ENCODE results near the gene IZUMO1. TPM values are rescaled to one million over a fixed set of nuclear protein-coding genes. Genes with fewer than 3 reads are reported as not detected.
A peak's percentile ranks its signal among the peaks of the same experiment; 100 is the strongest.

Gene IZUMO1
- total and polyA plus RNA-seq, 2 of the 13 experiments (the other 11 are each of a cell fraction or from before 2014, with no cell fraction given): 0.07 to 0.22 TPM

DNA sequence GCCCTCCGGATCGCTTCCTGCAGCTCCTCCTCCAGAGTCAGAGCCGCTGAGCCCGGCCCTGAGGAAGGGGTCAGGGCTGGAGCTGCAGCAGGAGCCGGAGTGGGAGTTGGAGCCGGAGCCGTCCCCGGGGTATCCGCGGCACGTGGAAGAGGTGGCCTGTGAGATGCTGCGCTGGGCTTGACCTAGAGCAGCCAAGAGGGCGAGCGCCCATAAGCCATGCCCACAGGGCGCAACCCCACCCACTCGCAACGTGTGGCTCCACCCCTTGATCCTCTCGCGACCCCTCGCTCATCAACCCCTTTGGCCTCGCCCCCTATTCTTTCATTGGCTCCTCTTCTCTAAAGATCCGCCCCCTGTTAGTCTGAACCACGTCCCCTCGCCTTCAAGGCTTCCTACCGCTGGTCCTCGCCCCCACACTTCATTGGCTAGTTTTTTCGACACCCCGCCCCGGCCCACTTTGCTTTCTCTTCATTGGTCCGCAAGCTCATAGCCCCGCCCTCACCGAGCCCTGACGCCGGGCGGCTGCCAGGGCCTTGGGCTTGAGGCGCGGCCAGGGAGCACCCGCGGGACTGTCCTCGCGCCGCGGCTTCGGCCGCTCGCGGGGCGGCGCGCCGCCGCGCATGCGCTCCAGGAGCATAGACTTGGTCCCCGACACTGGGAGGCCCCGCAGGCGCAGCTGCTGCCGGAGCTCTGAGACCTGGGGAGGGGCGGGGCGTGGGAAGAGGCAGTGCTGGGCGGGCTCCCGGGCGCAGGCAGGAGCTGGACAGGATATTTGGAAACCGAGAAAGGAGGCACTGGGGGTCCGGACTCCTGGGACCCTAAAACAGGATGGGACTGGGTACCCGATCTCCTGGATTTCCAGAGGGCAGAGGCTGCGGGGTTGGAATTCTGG is 32.6 kb downstream of the IZUMO1 start (continued):
- TF ChIP-seq, protein P1, sequence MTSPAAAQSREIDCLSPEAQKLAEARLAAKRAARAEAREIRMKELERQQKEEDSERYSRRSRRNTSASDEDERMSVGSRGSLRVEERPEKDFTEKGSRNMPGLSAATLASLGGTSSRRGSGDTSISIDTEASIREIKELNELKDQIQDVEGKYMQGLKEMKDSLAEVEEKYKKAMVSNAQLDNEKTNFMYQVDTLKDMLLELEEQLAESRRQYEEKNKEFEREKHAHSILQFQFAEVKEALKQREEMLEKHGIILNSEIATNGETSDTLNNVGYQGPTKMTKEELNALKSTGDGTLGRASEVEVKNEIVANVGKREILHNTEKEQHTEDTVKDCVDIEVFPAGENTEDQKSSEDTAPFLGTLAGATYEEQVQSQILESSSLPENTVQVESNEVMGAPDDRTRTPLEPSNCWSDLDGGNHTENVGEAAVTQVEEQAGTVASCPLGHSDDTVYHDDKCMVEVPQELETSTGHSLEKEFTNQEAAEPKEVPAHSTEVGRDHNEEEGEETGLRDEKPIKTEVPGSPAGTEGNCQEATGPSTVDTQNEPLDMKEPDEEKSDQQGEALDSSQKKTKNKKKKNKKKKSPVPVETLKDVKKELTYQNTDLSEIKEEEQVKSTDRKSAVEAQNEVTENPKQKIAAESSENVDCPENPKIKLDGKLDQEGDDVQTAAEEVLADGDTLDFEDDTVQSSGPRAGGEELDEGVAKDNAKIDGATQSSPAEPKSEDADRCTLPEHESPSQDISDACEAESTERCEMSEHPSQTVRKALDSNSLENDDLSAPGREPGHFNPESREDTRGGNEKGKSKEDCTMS (CRISPR knock-in tag; conservative IDR thresholded peaks at IDR 0.05): no peak
- TF ChIP-seq ELF1 (CRISPR knock-in tag; IDR thresholded peaks at IDR 0.05) (0 out of 2 replicates have a peak, but pooled peaks have one; percentile 37), ZFP36 (IDR thresholded peaks at IDR 0.05; ENCODE audit: borderline replicate concordance, low read depth, low read length, partially characterized antibody) (no peak), ZFY (CRISPR knock-in tag; IDR thresholded peaks at IDR 0.05) (peak; percentile 61; the same call in 1 of the 2 replicates), ELF3 (CRISPR knock-in tag; IDR thresholded peaks at IDR 0.05) (0 out of 2 replicates have a peak, but pooled peaks have one; percentile 17), ZNF501 (CRISPR knock-in tag; IDR thresholded peaks at IDR 0.05) (no peak), CEBPB (IDR thresholded peaks at IDR 0.05; ENCODE audit: borderline replicate concordance, low read depth, low read length) (no peak), ZNF329 (CRISPR knock-in tag; IDR thresholded peaks at IDR 0.05; ENCODE audit: low read depth) (no peak), AGO1 (IDR thresholded peaks at IDR 0.05; ENCODE audit: low read depth, low read length, poor library complexity, severe bottlenecking) (peak; percentile 61), CHD4 (IDR thresholded peaks at IDR 0.05; ENCODE audit: borderline replicate concordance, low read length) (no peak), ZNF773 (CRISPR knock-in tag; IDR thresholded peaks at IDR 0.05; ENCODE audit: borderline replicate concordance) (no peak), ZNF839 (CRISPR knock-in tag; IDR thresholded peaks at IDR 0.05; ENCODE audit: borderline replicate concordance) (no peak), POLR2A (IDR thresholded peaks at IDR 0.05; ENCODE audit: insufficient read depth in 1 of 2, low read depth in 2 of 2, low read length in 2 of 2) (peak in 1 of 2 experiments; percentile 80; a peak in 3 of 4 replicates), NKX3-1 (CRISPR knock-in tag; IDR thresholded peaks at IDR 0.05) (no peak), GTF2F1 (IDR thresholded peaks at IDR 0.05; ENCODE audit: low read length) (no peak)
- TF ChIP-seq, protein P2, sequence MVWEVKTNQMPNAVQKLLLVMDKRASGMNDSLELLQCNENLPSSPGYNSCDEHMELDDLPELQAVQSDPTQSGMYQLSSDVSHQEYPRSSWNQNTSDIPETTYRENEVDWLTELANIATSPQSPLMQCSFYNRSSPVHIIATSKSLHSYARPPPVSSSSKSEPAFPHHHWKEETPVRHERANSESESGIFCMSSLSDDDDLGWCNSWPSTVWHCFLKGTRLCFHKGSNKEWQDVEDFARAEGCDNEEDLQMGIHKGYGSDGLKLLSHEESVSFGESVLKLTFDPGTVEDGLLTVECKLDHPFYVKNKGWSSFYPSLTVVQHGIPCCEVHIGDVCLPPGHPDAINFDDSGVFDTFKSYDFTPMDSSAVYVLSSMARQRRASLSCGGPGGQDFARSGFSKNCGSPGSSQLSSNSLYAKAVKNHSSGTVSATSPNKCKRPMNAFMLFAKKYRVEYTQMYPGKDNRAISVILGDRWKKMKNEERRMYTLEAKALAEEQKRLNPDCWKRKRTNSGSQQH (CRISPR knock-in tag; IDR thresholded peaks at IDR 0.05; ENCODE audit: low read depth): 0 out of 2 replicates have a peak, but pooled peaks have one; percentile 6
- TF ChIP-seq, protein P3, sequence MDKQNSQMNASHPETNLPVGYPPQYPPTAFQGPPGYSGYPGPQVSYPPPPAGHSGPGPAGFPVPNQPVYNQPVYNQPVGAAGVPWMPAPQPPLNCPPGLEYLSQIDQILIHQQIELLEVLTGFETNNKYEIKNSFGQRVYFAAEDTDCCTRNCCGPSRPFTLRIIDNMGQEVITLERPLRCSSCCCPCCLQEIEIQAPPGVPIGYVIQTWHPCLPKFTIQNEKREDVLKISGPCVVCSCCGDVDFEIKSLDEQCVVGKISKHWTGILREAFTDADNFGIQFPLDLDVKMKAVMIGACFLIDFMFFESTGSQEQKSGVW (CRISPR knock-in tag; IDR thresholded peaks at IDR 0.05; ENCODE audit: borderline replicate concordance): no peak
- TF ChIP-seq, protein P4, sequence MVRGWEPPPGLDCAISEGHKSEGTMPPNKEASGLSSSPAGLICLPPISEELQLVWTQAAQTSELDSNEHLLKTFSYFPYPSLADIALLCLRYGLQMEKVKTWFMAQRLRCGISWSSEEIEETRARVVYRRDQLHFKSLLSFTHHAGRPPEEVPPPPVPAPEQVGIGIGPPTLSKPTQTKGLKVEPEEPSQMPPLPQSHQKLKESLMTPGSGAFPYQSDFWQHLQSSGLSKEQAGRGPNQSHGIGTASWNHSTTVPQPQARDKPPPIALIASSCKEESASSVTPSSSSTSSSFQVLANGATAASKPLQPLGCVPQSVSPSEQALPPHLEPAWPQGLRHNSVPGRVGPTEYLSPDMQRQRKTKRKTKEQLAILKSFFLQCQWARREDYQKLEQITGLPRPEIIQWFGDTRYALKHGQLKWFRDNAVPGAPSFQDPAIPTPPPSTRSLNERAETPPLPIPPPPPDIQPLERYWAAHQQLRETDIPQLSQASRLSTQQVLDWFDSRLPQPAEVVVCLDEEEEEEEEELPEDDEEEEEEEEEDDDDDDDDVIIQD (CRISPR knock-in tag; IDR thresholded peaks at IDR 0.05; ENCODE audit: low read depth): no peak; the same call in 1 of the 2 replicates

Data from HepG2 (cell line).